ENCODE results near the gene CARD8. TPM values are rescaled to one million over a fixed set of nuclear protein-coding genes. Genes with fewer than 3 reads are reported as not detected.
A peak's percentile ranks its signal among the peaks of the same experiment; 100 is the strongest.

The CARD8 gene
- total RNA-seq, 1 experiment from 2014 or later: 17.7 TPM

DNA sequence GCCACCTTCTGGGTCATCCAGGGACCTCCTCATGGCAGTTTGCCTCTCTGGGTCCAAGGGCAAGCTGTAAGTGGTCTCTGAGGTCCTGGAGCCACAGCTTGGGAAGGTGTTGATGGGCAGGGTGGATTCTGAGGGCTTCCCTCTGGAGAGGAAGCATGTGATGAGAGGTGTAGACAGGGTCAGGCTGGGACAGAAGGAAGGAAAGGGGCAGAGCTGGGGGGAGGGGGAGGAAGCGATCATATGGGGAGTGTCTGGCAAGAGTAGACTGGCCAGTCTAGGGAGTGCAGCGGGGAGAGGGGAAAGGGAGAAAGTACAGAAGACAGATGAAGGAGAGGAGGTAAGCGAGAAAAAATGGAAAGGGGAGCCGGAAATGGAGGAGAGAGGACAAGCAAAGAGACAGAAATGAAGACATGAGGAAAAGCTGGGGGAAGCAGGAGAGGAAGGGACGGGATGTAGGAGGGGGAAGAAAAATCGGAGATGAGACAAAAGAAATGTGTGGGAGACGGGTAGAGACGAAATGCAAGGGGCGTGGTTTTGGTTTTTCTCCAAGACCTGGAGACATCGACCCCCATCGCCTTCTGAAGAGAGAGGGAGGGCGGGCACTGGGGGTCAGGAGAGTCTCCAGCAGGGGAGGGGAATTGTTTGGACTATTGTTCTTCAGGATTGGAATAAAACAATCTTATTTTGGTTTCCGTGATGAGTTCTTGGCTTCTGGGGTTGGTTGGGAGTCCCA is 58.6 kb downstream of the CARD8 start:
- TF ChIP-seq, protein P1, sequence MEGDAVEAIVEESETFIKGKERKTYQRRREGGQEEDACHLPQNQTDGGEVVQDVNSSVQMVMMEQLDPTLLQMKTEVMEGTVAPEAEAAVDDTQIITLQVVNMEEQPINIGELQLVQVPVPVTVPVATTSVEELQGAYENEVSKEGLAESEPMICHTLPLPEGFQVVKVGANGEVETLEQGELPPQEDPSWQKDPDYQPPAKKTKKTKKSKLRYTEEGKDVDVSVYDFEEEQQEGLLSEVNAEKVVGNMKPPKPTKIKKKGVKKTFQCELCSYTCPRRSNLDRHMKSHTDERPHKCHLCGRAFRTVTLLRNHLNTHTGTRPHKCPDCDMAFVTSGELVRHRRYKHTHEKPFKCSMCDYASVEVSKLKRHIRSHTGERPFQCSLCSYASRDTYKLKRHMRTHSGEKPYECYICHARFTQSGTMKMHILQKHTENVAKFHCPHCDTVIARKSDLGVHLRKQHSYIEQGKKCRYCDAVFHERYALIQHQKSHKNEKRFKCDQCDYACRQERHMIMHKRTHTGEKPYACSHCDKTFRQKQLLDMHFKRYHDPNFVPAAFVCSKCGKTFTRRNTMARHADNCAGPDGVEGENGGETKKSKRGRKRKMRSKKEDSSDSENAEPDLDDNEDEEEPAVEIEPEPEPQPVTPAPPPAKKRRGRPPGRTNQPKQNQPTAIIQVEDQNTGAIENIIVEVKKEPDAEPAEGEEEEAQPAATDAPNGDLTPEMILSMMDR (IDR thresholded peaks at IDR 0.05; ENCODE audit: insufficient read depth in 1 of 2, low read depth in 1 of 2, low read length in 1 of 2, severe bottlenecking in 1 of 2, unreplicated experiment in 1 of 2): no peak
- Mint-ChIP-seq H3K4me3 (ENCODE audit: unreplicated experiment) (no peak overlapping the region), H3K4me1 (ENCODE audit: low read depth, unreplicated experiment) (no peaks in the 10 kb centered on the region), H3K27ac (ENCODE audit: unreplicated experiment) (no peak overlapping the region), H3K9me3 (ENCODE audit: unreplicated experiment) (no peaks in the 10 kb centered on the region), H3K36me3 (ENCODE audit: insufficient read depth, unreplicated experiment) (no peaks in the 10 kb centered on the region), H3K27me3 (ENCODE audit: insufficient read depth, unreplicated experiment) (no peaks in the 10 kb centered on the region)
- Histone ChIP-seq H3K36me3 (ENCODE audit: control insufficient read depth, insufficient read depth, low read length) (no peaks in the 10 kb centered on the region), H3K27me3 (replicated peaks; ENCODE audit: control insufficient read depth, insufficient read depth, low read length) (no peaks in the 10 kb centered on the region), H3K4me3 (ENCODE audit: low read depth, low read length) (no peak overlapping the region), H3K4me1 (no peaks in the 10 kb centered on the region), H3K9me3 (no peaks in the 10 kb centered on the region)
- DNase-seq: no peak
- ChIA-PET POLR2A (no interaction called here), CTCF (interaction anchor here (0.6 kb wide), 1 partner anchor 179 kb away, joined by 3 read pairs; no protein-coding TSS in a partner anchor)
- intact Hi-C loops (cut with micrococcal nuclease; ENCODE audit: unreplicated experiment): no loop called here
- BruUV-seq (replicated peaks): no TSS peak

DNA sequence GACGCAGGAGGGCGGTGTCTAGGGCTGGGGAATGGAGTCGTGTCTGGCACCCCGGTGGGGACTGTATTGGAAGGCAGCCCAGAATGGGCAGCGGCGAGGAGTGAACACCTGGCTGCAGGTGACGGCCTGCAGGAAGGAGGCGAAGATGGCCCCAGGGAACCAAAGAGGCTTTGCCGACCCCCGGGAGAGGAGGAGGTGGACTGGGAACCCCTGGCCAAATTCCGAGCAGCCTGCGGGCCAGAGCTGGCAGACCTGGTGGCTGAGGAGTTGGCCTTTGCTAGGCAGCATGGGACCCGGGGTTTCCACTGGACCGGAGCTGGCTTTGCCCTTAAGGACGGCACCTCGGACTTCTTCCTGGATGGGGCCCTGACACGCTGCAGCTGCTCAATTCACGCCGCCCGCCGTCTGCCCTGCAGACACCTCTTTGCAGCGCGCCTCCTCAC is 59.4 kb downstream of the CARD8 start:
- H3K27me3 ChIP-seq (replicated peaks; ENCODE audit: control insufficient read depth, insufficient read depth, low read length): no peaks in the 10 kb centered on the region
- Mint-ChIP-seq H3K4me1 (ENCODE audit: low read depth, unreplicated experiment) (no peaks in the 10 kb centered on the region), H3K36me3 (ENCODE audit: insufficient read depth, unreplicated experiment) (no peaks in the 10 kb centered on the region), H3K27me3 (ENCODE audit: insufficient read depth, unreplicated experiment) (no peaks in the 10 kb centered on the region), H3K4me3 (ENCODE audit: unreplicated experiment) (no peak overlapping the region), H3K9me3 (ENCODE audit: unreplicated experiment) (no peaks in the 10 kb centered on the region), H3K27ac (ENCODE audit: unreplicated experiment) (no peak overlapping the region)
- intact Hi-C loops (cut with micrococcal nuclease; ENCODE audit: unreplicated experiment): no loop called here
- TSS peak; percentile 48 for BruUV-seq (replicated peaks)
- no peak overlapping the region for H3K4me3 ChIP-seq (ENCODE audit: low read depth, low read length)
- H3K9me3 ChIP-seq: no peaks in the 10 kb centered on the region
- H3K36me3 ChIP-seq (ENCODE audit: control insufficient read depth, insufficient read depth, low read length): no peaks in the 10 kb centered on the region
- no peaks in the 10 kb centered on the region for H3K4me1 ChIP-seq
- no peak for DNase-seq
- POLR2A ChIA-PET: no interaction called here
- TF ChIP-seq, protein P1 (IDR thresholded peaks at IDR 0.05; ENCODE audit: insufficient read depth in 1 of 2, low read depth in 1 of 2, low read length in 1 of 2, severe bottlenecking in 1 of 2, unreplicated experiment in 1 of 2): no peak
- CTCF ChIA-PET: interaction anchor here (0.6 kb wide), 1 partner anchor 179 kb away, joined by 3 read pairs; no protein-coding TSS in a partner anchor

DNA sequence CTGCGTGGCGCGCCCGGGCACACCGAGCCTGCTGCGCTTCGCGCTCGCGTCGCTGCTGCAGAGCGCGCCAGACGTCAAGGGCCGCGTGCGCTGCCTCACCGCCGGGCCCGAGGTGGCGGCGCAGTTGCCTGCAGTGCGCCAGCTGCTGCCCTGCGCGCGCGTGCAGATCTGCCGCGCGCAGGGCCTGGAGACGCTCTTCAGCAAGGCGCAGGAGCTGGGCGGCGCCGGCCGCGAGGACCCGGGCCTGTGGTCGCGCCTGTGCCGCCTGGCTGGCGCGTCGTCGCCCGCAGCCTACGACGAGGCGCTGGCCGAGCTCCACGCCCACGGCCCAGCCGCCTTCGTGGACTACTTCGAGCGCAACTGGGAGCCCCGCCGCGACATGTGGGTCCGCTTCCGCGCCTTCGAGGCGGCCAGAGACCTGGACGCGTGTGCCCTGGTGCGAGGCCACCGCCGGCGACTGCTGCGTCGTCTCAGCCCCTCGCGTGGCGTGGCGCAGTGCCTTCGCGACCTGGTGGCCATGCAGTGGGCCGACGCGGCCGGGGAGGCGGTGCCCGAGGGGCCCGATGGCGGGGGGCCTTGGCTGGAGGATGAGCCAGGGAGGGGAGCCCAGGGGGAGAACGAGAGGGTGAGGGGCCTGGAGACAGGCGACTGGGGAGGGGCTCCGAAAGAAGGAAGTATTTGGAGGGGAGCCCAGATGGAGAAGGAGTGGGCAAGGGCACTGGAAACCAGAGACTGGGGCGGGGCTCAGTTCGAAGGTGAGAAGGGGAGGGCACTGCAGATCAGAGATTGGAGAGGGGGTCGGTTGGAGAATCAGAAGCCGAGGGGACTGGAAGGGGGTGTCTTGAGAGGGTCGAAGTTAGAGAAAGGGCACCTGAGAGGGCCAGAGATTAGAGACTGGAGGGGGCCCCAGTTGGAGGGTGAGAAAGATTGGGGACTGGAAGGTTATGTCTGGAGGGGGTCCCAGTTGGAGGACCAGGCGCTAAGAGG is 60.6 kb downstream of the CARD8 start:
- H3K27me3 Mint-ChIP-seq (ENCODE audit: insufficient read depth, unreplicated experiment): no peaks in the 10 kb centered on the region
- BruUV-seq (replicated peaks): no TSS peak
- H3K27me3 ChIP-seq (replicated peaks; ENCODE audit: control insufficient read depth, insufficient read depth, low read length): no peaks in the 10 kb centered on the region
- no peaks in the 10 kb centered on the region for H3K9me3 Mint-ChIP-seq (ENCODE audit: unreplicated experiment)
- POLR2A ChIA-PET: no interaction called here
- H3K9me3 ChIP-seq: no peaks in the 10 kb centered on the region
- no peaks in the 10 kb centered on the region for H3K4me1 ChIP-seq
- H3K36me3 ChIP-seq (ENCODE audit: control insufficient read depth, insufficient read depth, low read length): no peaks in the 10 kb centered on the region
- H3K4me3 Mint-ChIP-seq (ENCODE audit: unreplicated experiment): no peak overlapping the region
- peak in 1 of 2 experiments; percentile 14 for DNase-seq
- intact Hi-C loops (cut with micrococcal nuclease; ENCODE audit: unreplicated experiment): no loop called here
- H3K27ac Mint-ChIP-seq (ENCODE audit: unreplicated experiment): no peak overlapping the region
- no peak overlapping the region for H3K4me3 ChIP-seq (ENCODE audit: low read depth, low read length)
- H3K4me1 Mint-ChIP-seq (ENCODE audit: low read depth, unreplicated experiment): no peaks in the 10 kb centered on the region
- CTCF ChIA-PET: interaction anchor here (1.4 kb wide), 1 partner anchor 8 kb away, joined by 5 read pairs; no protein-coding TSS in a partner anchor
- TF ChIP-seq, protein P1 (IDR thresholded peaks at IDR 0.05; ENCODE audit: insufficient read depth in 1 of 2, low read depth in 1 of 2, low read length in 1 of 2, severe bottlenecking in 1 of 2, unreplicated experiment in 1 of 2): no peak
- peaks cover 8% of the 10 kb centered on the region for H3K36me3 Mint-ChIP-seq (ENCODE audit: insufficient read depth, unreplicated experiment)

Measured in Caco-2 (cell line).